ENCODE data around the gene MSTN. TPM values are rescaled to one million over a fixed set of nuclear protein-coding genes. Genes with fewer than 3 reads are reported as not detected.

Gene MSTN
- total RNA-seq, result under 0.01 and 0.19 TPM in 2 replicates

DNA sequence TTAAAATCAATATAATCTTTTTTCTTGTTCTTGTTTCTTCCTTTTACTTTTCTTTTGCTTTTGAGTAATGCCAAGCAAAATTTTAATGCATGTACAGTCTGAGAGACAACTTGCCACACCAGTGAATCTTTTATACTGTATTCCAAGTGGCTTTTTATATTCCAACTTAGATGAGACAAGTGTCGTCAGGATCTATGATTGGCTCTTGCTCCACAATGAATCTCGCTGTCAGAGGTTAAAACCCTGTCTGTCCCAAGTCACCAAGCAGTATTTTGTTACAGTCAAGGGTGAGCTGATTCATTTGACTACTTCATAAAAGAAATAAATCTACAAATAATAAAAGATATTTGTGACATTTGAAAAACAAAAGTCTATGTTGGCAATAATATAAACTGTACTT is at the start of gene MSTN:
Gene MSTN, minus strand, starts transcription at position 129 of the 400 bp plus-strand sequence. CDS start 133 bp downstream, outside the sequence.

Measured in bladder microvascular endothelial cell (primary cell).